HG03280 (cell line): Measurements from ENCODE around the gene SPOCD1.

Source experiments
- ATAC-seq: cut with Tn5 transposase; IDR thresholded peaks from one replicate; pipeline ENCODE4 v1.9.1; 2021; ENCODE audit warnings: mild to moderate bottlenecking, moderate library complexity; ENCODE audit not compliant: unreplicated experiment

SPOCD1 gene

DNA sequence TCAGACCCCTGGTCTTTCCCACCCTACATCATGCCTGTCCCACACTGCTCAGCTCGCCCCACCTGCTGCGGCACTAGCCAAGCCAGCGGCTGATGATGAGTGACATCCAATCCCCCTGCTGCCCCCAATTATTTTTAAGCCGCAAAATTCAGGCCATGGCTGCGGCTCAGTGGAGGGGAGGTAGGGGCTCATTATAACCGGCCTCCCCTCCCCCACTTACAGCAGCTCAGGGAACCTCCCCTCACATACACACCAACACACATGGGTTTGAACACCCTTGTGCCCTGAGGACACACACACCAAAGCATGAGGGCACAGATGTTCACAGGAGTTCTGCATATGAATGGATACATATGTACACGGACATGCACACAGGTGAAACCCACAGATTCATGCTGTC, 57.0 kb downstream of the SPOCD1 start:
- no peak for ATAC-seq

DNA sequence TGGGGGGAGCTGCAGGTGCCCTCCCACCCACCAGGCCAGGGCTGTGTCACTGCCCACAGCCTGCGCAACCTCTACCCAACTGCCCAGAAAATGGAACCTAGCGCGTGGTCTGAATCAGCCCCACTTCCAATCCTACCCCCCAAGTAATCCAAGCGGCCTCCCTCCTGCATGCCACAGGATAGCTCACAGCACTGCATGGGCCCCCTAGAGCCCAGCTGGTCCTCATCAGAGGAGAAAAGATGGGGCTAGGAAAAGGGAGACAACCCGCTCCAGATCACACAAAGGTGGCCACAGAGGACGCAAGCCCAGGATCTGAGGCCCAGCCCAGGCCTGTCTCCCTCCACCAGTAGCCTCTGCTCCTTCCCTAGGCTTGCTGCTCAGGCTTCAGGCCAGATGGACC, 57.8 kb downstream of the SPOCD1 start:
- ATAC-seq = no peak

DNA sequence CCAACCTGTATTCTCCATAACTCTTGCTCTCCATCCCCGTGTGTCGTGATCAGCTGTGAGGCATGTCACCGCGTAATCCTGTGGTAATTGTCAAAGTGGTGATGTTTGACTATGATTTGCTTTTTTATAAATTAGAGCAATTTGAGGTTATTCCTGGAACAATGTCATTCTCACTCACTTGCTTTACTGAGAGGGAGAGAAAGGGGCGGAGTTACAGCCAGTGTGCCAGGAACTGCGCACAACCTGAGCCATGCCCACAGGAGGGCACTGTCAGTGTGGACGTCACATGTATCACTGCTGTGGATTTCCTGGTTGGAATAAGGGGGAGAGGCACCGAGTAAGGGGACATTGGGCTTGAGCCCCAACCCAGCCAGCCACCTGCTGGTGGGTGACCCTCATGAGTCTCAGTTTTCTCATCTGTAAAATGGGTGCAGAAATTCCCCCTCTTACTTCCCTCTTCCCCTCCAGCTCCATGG, 58.6 kb downstream of the SPOCD1 start:
- no peak for ATAC-seq

DNA sequence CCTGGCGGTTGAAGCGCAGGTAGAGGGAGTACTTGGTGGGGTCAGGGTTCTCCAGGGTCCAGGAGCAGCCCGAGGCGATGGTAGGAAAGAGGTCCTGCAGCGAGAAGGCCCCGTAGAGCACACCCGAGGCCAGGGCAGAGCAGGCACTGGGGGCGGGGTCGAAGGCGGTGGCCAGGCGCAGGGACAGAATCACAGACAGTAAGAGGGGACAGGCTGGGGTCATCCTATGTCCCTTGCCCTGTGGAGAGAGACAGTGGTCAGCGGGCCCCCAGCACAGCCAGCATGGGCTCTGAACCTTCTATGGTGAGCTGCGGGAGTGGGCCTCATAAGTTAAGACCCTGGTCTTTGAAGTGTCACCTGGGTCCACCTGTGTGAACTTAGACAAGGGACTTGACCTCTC, 59.2 kb downstream of the SPOCD1 start:
- ATAC-seq = no peak

DNA sequence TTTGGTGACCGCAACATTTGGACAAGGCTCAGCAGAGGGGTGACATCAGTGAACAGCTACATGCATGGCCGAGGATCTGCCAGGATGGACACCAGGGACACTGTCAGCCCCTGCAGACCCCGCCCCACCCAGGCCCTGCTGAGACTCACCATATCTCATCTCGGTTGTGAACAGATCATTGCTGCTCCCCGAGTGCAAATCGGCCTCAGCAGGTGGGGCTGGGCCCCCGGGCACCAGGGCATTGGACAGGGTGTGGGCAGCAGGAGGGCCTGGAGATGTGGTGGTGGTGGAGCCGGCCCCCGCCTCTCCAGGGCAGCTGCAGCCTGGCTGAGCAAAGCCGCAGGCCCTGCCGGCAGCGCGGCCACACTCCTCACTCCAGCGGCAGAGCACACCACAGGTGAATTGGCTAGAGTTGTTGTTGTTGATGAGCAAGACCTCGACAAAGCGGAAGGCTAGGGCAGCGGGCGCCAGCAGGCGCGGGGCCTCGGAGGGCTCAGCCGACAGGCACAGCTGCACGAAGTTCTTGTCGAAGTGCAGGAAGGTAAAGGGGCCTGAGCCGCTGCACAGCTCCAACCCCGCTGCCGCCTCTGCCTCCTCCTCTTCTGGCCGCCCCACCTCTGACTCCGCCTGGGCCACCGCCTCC, 59.9 kb downstream of the SPOCD1 start:
- ATAC-seq = no peak

DNA sequence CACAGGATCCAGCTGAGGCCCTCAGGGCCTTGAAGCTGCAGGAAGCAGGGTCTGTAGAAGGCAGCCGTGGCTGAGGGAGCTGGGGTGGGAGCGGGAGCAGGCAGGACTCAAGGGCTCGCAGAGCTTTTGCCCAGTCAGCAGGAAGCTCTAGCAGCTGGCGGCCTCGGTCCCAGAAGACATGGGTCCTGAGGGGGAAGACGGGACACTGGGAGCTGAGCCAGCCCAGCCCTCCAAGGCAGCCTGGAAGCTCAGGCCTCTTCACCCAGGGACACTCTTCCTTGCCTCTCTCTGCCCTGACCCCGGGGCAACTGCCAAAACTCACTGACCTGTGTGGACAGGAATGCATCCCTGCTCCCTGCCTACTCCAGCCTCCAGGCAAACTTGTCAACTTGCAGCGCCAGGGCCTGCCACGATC, 60.6 kb downstream of the SPOCD1 start:
- ATAC-seq = no peak

DNA sequence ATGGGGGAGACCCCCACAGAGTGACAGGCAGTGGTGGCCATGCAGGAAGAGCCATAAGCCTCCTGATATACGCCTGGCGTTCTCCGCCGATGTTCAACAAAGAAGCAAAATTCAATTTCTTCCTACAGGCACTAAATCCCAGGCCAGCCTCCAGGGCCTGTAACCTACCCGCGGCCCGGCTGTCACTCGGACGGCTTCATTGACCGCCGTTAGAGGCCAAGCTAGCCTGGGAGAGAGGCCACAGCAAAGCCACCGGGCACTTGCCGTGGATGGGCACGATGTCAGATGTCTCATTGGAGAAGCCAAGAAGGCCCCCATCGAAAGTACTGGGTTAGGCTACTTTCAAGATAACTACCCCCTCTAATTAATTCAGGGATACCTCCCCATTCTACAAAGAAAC, 61.4 kb downstream of the SPOCD1 start:
- no peak for ATAC-seq

DNA sequence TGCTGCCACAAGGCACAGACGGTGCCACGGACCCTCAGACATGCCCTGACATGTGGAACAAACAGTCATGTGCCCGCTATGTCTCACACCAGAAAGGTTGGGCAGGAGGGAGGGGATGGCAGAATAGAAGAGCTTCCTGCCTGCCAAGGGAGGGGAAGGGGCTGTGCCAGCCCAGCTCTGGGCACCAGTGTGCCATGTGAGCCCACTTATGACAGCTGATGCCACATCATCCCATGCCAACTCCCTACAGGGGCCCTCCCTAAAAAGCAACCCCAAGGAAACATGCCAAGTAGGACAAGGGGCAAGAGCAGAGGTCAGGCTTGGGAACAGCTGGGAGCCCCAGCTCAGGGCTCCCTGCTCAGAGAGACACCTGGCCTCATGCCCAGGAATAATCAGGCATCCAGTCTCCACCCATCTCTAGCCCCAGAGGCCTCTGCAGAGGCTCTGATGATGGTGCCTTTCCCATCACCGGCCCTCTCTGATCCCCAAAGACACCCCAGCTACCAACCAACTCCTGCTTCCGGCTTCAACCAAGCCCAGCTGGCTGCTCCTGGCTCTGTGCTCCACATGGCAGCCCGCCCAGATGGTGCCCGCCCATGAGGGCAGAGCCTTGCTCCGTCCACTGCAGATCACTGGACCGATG, 62.0 kb downstream of the SPOCD1 start:
- no peak for ATAC-seq

DNA sequence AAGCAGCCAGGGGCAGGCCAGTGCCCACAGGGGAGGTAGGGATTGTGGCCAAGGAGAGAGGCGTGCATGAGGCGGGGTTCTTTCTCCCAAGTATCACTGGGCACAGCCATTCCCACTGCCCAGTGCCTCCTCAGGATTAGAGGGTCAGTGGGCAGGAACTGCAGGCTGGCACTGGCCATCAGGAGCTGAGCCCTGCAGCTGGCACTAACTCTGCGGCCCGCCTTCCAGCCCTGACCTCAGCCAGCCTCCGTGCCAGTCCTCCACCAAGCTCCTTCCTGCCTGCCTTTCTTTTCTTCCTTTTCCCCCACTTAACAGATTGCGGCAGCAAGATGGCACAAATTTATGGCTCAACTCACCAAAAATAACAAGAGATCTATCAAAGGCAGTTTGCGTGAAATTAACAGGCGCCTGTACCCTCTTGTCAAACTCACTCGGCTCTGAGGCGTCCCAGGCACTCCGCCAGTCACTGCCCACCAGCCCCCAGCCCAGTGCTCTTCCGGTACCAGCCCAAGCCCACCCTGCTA, 62.8 kb downstream of the SPOCD1 start:
- no peak for ATAC-seq

DNA sequence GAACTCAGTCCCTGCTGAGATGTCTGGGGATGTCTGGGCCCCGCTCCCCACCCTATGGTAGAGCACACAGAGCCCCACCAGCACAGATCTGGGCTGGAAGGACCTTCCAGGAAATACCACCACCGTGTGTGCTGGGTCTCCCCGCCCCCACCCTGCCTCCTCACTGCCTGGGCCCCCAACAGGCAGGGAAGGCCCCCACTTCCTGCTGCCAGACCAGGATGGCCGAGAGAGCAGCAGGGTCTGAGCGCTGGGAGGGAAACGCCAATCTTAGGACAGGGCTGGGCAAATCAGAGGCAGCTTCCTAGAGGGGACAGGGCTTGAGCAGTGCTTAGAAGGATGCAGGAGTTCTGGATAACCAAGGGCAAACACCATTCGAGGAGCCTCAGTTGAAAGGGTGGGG, 63.6 kb downstream of the SPOCD1 start:
- no peak for ATAC-seq

DNA sequence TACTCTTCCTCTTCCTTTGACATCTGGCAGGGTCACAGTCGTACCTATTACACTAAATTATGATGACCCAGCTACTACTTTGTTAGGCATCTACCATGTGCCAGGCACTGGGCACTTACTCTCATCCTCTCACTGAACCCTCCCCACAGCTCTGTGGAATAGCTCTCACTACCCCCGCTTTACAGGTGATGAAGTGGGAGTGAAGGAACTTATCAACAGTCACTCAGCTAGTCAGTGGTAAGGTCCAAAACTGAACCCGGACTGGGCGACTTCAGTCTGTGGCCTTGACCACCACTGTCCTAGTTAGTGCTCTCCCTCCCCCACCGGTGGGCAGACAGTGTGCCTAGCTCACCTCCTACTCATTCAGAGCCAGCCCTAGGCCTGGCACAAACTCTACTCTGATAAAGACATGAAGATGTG, 64.0 kb downstream of the SPOCD1 start:
- ATAC-seq = no peak

DNA sequence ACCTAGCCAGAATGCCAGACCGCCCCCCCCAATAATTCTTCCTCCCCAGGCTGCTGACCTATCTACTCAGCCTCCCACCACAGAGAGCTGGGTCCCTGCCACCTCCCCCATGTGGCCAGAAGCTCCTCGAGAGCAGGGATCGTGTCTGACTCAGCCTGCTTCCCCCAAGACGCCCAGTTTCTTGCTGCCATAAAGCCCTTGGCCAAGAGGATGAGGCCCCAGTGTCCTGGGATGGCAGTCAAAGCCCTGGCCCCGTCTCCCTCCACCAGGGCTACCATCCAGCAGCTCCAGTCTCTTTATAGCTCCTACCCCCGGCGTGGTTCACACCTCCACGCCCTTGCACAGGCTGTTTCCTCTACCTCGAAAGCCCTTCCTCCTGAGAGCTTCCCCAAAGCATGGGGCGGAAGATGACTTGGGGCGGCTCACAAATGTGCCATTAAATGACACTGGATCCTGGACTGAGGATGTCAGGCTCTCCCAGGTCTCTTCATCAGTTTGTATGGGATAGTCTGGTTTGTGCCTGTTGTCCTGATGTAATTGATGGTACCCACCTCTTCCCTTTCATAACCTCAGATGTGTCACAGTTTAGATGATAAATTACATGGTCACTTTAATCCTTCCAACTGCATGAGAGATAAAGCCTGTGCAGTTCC, 64.8 kb downstream of the SPOCD1 start:
- ATAC-seq = no peak

DNA sequence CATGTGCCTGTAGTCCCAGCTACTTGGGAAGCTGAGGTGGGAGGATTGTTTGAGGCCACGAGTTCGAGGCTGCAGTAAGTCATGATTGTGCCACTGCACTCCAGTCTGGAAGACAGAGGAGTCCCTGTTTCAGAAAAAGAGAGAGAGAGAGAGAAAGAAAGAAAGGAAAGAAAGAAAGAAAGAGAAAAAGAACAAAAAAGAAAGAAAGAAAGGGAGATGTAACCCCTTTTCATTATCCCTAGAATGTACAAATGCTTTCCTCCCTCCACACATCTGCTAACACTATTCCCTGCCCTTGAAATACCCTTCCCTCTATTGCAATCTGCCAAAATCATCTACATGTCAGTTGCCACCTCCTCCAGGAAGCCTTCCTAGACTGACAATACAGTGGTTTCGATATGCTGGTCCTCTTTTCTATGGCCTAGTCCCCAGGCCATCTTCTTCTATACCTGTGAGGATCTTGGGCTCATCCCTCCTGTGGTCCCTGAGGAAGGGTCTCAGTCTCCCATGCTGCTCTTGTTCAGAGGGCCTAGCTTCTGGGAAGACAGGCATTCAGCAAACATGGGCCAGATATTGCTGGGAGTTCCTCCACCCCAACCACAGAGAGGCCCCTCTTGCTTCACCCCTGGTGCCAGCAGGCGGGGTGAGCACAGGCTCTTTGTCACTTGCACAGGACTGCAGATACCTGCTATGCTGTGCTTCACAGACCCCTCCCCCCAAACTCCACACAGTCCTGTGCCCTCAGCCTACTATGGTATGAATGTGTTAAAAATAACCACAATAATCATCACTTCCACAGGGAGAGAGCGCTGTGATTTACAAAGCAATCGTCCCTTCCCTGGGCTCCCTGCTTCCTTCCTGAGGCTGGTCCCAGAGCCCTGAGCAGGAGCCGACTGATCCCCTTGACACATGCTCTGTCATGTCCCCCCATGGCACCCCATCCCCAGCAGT, 65.8 kb downstream of the SPOCD1 start:
- no peak for ATAC-seq

DNA sequence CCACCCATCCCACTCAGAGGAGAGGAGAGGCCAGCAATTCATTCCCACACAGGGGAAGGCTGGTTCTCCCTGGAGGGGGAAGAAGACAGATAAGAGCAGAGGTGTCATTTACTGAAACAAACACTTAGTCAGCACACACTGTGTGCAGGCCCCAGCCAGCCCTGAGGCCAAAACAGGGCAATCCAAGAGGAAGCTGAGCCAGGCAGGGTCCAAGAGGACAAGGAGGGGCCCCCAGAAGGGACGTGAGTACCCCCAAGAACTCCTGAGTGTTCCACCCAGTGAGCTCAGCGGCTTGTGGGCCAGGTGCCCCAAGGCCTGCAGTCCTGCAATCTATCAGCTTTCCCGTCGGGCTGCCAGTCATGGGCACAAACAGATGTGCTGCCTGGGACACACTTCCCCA, 67.5 kb downstream of the SPOCD1 start:
- ATAC-seq = no peak

DNA sequence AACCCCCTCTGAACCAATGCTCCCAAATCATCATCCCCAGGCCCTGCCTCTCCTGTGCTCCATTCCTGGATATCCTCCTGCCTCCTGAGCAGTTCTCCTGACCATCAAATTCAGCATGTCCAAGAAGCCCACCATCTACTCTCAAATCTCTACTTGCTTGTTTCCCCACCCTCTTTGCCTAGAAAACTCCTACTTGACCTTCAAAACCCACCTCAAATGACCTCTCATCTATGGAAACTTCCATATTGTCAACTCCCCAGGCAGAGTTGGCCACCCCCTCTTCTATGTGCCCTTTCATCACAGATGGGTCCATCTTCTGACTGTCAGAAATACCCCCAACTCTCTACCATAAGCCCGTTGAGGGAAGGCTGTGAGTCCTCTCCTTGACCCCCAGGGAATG, 68.5 kb downstream of the SPOCD1 start:
- no peak for ATAC-seq

DNA sequence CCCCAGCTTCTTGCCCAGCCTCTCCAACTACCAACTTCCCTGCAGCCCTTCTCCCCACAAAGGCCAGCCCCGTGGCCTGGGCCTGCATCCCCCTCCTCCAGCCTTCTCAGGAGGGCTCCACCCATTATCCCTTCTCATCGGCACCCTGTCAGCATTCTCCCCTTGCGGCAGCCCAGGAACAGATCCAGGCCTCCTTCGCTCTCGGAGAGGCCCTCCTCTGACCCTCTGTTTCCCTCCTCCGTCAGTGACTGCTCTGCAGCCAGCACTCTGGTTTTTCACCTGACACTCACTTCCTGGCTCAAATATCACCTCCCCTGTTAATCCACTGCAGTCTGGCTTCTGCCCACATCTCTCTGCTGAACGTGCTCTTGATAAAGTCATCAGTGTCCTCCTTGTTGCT, 69.1 kb downstream of the SPOCD1 start:
- no peak for ATAC-seq

DNA sequence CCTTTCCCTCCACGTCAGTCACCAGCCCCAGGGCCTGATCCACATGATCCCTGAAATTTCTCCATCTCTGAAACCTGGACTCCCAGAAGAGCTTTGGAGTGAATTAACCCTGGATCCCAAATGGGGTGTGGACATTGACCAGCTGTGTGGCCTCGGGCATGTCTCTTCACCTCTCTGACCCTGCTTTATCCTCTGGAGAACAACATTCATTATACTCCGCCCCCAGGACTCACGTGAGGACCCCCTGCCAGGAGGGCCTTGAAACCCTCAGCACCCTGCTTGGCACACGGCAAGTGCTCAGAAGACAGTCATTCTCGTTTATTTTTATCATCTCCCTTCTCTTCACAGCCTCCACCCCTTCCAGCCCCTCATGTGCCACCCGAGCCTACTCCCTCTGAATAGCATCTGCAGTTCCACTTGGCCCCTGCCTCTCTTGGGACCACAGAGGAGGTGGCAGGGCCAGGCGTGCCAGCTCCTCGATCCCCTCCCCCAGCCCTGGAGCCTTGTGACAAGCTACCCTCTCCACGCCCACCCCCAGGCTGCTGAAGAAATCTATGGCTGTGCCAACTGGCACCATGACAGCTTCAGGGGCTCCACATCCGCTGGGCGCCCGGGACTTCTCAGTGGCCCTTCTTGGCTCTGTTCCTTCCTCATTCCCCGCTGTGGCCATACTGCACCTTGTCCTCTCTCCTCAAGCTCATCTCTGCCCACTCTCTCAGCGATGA, 69.7 kb downstream of the SPOCD1 start:
- no peak for ATAC-seq

DNA sequence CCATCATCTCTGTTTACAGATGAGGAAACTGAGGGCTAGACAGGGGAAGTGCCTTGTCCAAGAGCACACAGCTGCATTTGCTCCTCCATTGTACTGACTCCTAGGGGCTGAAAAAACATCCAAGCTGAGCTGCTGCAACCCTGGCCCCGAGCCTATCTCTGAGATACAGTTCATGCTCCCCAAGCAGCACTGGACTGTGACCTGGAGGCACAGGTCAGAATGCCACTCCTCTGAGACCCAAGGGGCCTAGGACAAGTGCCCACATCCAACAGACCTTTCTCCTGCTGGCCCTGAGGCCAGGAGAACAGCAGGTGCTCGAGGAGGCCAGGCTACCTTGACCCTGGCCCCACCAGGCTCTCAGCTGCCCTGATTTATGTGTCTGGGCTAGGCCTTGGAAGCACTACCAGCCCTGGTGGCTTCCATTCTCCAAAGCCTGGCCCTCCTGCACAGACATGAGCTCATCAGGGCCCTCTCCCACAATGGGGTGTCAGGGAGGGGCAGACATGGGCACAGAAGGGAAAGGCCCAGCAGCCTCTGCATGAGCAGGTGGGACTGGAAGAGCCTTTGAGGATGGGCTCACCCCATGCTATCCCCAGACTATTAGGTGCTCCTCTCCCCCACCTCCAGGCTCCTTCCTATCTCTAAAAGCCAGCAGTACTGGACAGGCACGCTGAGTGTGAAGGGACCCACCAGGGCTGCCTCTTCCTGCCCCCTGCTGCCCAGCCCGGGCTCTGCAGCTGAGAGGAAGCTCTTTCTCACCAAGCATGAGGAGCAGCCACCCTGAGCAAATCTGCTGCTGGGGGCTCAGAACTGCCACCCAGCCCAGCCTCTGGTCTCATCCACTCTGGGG, 70.5 kb downstream of the SPOCD1 start:
- ATAC-seq = no peak

DNA sequence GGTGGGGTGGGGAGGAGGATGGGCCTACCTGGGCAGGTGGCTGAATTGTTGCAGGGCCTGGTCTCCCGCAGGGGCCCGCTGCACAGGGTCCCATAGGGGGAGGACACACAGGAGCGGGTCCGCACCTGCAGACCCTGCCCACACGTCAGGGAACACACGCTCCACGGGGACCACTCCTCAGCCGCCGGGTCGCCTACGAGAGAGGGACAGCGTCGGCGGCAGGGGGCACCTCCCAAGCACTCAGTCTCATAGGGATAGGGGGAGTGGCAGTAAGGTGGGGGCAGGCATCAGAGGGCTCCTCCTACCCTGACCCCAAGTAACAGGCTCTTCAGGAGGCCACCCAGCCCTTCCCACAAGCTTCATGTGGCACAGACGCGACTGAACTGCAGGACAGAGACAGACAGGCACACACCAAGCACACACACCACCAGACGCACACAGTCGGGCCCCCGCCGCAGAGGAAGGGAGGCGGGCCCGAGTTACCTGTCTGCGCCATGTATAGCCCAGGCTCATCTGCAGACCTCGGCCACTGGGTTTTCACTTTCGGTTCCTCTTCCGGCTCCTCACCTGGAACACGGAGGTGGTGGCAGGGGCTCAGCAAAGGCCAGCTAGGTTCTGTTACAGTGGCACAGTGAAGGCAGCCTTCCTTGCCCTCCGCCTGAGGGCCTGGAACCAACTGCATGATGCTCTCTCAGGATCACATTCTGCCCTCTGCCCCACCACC, 71.5 kb downstream of the SPOCD1 start:
- no peak for ATAC-seq
